ENCODE results near the gene GPR65. TPM values are rescaled to one million over a fixed set of nuclear protein-coding genes. Genes with fewer than 3 reads are reported as not detected.

GPR65 gene
- total and polyA plus RNA-seq, 10 of the 15 experiments (the other 5 are each of a cell fraction or from before 2014, with no cell fraction given) = 4.4 to 14.7 (median 9.4) TPM

- H3K4me1 ChIP-seq (ENCODE audit: control insufficient read depth, insufficient read depth, low read length) = peaks cover 26% of the 10 kb centered on the region
- intact Hi-C loops (cut with micrococcal nuclease; ENCODE audit: unreplicated experiment) = loop anchor here (2.0 to 10.0 kb wide), 2 partner anchors 48 to 1962 kb away; partner anchors contain the start of genes EFCAB11 and TDP1
- TF ChIP-seq HCFC1 (IDR thresholded peaks at IDR 0.05; ENCODE audit: low read length) = no peak
- TF ChIP-seq KDM1A (IDR thresholded peaks at IDR 0.05; ENCODE audit: borderline replicate concordance) = no peak
- TF ChIP-seq EGR1 (IDR thresholded peaks at IDR 0.05; ENCODE audit: borderline replicate concordance in 1 of 2, low read depth in 2 of 2, low read length in 2 of 2) = no peak
- TF ChIP-seq, protein P1, sequence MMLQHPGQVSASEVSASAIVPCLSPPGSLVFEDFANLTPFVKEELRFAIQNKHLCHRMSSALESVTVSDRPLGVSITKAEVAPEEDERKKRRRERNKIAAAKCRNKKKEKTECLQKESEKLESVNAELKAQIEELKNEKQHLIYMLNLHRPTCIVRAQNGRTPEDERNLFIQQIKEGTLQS (IDR thresholded peaks at IDR 0.05; ENCODE audit: borderline replicate concordance, extremely low read depth, low read depth, low read length) = no peak
- no peak for TF ChIP-seq SUZ12 (IDR thresholded peaks at IDR 0.05; ENCODE audit: unreplicated experiment)
- no peak for TF ChIP-seq TCF7 (IDR thresholded peaks at IDR 0.05; ENCODE audit: borderline replicate concordance)
- no peak for TF ChIP-seq NRF1 (conservative IDR thresholded peaks at IDR 0.05; ENCODE audit: low read depth, low read length)
- TF ChIP-seq CUX1 (IDR thresholded peaks at IDR 0.05; ENCODE audit: insufficient replicate concordance, low read depth, low read length) = no peak
- TF ChIP-seq SP1 (IDR thresholded peaks at IDR 0.05; ENCODE audit: low read depth, low read length) = no peak
- TF ChIP-seq ZBED1 (IDR thresholded peaks at IDR 0.05; ENCODE audit: borderline replicate concordance) = no peak
- no peak for TF ChIP-seq RUNX3 (IDR thresholded peaks at IDR 0.05; ENCODE audit: low read length)
- TF ChIP-seq MYC (IDR thresholded peaks at IDR 0.05; ENCODE audit: insufficient read depth, insufficient read length, insufficient replicate concordance, low read length, severe bottlenecking) = no peak
- TF ChIP-seq, protein P2, sequence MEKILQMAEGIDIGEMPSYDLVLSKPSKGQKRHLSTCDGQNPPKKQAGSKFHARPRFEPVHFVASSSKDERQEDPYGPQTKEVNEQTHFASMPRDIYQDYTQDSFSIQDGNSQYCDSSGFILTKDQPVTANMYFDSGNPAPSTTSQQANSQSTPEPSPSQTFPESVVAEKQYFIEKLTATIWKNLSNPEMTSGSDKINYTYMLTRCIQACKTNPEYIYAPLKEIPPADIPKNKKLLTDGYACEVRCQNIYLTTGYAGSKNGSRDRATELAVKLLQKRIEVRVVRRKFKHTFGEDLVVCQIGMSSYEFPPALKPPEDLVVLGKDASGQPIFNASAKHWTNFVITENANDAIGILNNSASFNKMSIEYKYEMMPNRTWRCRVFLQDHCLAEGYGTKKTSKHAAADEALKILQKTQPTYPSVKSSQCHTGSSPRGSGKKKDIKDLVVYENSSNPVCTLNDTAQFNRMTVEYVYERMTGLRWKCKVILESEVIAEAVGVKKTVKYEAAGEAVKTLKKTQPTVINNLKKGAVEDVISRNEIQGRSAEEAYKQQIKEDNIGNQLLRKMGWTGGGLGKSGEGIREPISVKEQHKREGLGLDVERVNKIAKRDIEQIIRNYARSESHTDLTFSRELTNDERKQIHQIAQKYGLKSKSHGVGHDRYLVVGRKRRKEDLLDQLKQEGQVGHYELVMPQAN (conservative IDR thresholded peaks at IDR 0.05) = no peak
Observed at GRCh38 chr14:87992346-87992717, 12.6 kb upstream of the GPR65 start.

More at GRCh38 chr14:87992346-87992717, 12.6 kb upstream of the GPR65 start:
- H3K4me2 ChIP-seq (ENCODE audit: control insufficient read depth, insufficient read depth) = peak overlapping the region; percentile 84
- 3% methylated on average over 20 of the region's 20 CpGs for WGBS (ENCODE audit: insufficient coverage, insufficient replicate concordance, low lambda C conversion rate, missing lambda C conversion rate)
- no peaks in the 10 kb centered on the region for H3K27me3 ChIP-seq (replicated peaks in 1 of 2; ENCODE audit: control insufficient read depth in 2 of 2, insufficient read depth in 2 of 2, low read length in 1 of 2)
- peak overlapping the region; percentile 75 for H3K4me3 ChIP-seq
- in situ Hi-C loops (cut with MboI) = no loop called here
- POLR2A ChIA-PET = interaction anchor here (0.6 to 5.4 kb wide), 4 partner anchors 9 to 67 kb away, joined by 3 to 122 read pairs (median 4); partner anchors contain the start of gene GPR65
- H3K79me2 ChIP-seq (ENCODE audit: control insufficient read depth, insufficient read depth, low read length) = no peaks in the 10 kb centered on the region
- peak overlapping the region; percentile 40 for H3K27ac ChIP-seq (ENCODE audit: control insufficient read depth, insufficient read depth)
- RAD21 ChIA-PET (ENCODE audit: unreplicated experiment) = interaction anchor here (0.6 to 5.4 kb wide), 7 partner anchors 13 to 47 kb away, joined by 3 to 107 read pairs (median 5); partner anchors contain the start of gene GPR65
- H4K20me1 ChIP-seq (ENCODE audit: control insufficient read depth, insufficient read depth) = no peaks in the 10 kb centered on the region
- SMC1A ChIA-PET (ENCODE audit: uncharacterized antibody, unreplicated experiment) = interaction anchor here (0.9 to 5.4 kb wide), 6 partner anchors 11 to 45 kb away, joined by 3 to 158 read pairs (median 6); partner anchors contain the start of gene GPR65
- H3K9me3 ChIP-seq (replicated peaks; ENCODE audit: control insufficient read depth, insufficient read depth, low read length) = no peaks in the 10 kb centered on the region; the same call in 1 of the 3 replicates
- CTCF ChIA-PET = interaction anchor here (0.6 to 3.4 kb wide), 9 partner anchors 10 to 613 kb away, joined by 3 to 18 read pairs (median 4); partner anchors contain the start of gene GPR65
- TSS peak; percentile 61 for BruUV-seq (replicated peaks)
- ATAC-seq (peak; percentile 3), FAIRE-seq (no peak), DNase-seq (ENCODE audit: low read depth, low spot score) (no peak)
- peak overlapping the region; percentile 88 for H2AFZ ChIP-seq (ENCODE audit: control insufficient read depth, low read depth, low read length)
- peak overlapping the region; percentile 75 for H3K9ac ChIP-seq (ENCODE audit: control insufficient read depth, insufficient read depth, low read length)
- H3K36me3 ChIP-seq (ENCODE audit: control insufficient read depth in 2 of 2, insufficient read depth in 2 of 2, low read length in 1 of 2) = no peaks in the 10 kb centered on the region

Measured in GM12878 (cell line).